ENCODE results near the gene CMTM4.

CMTM4 gene

GRCh38 chr16:66604376-66605176 is 92.0 kb downstream of the CMTM4 start, which contains the start of gene CMTM3:
CMTM3 (plus strand) TSS chr16:66604704; CDS start chr16:66604806, 102 bp downstream.
- Histone ChIP-seq H3K4me1 (ENCODE audit: low read depth, poor library complexity, severe bottlenecking) (peaks cover 23% of the 10 kb centered on the region), H3K36me3 (ENCODE audit: insufficient read depth) (no peaks in the 10 kb centered on the region), H3K27ac (0 out of 2 replicates have a peak within 1 kb of the TSS, but pooled peaks have one; percentile 8), H3K4me2 (peak within 1 kb of the TSS; percentile 71), H4K20me1 (ENCODE audit: insufficient read depth) (no peaks in the 10 kb centered on the region), H2AFZ (ENCODE audit: low read depth) (peak within 1 kb of the TSS; percentile 72), H3K4me3 (IDR thresholded peaks at IDR 0.05; ENCODE audit: insufficient read depth, low read depth, low read length) (no peak within 1 kb of the TSS), H3K9ac (peak within 1 kb of the TSS; percentile 52; the same call in 1 of the 2 replicates), H3K79me2 (ENCODE audit: insufficient read depth, low read depth) (no peaks in the 10 kb centered on the region), H3K27me3 (ENCODE audit: insufficient read depth, low read depth) (no peaks in the 10 kb centered on the region; the same call in 1 of the 2 replicates)
- TF ChIP-seq CTCF (conservative IDR thresholded peaks at IDR 0.05; ENCODE audit: low read depth, low read length) = peak; percentile 51

- peaks cover 20% of the 10 kb centered on the region for H3K4me1 ChIP-seq (ENCODE audit: low read depth, poor library complexity, severe bottlenecking)
- no peaks in the 10 kb centered on the region for H3K79me2 ChIP-seq (ENCODE audit: insufficient read depth, low read depth)
- no peaks in the 10 kb centered on the region; the same call in 1 of the 2 replicates for H3K27me3 ChIP-seq (ENCODE audit: insufficient read depth, low read depth)
- 0 out of 2 replicates have a peak overlapping the region, but pooled peaks have one; percentile 8 for H3K27ac ChIP-seq
- no peaks in the 10 kb centered on the region for H4K20me1 ChIP-seq (ENCODE audit: insufficient read depth)
- H3K36me3 ChIP-seq (ENCODE audit: insufficient read depth) = no peaks in the 10 kb centered on the region
- TF ChIP-seq CTCF (conservative IDR thresholded peaks at IDR 0.05; ENCODE audit: low read depth, low read length) = no peak
- peak overlapping the region; percentile 52; the same call in 1 of the 2 replicates for H3K9ac ChIP-seq
- peak overlapping the region; percentile 72 for H2AFZ ChIP-seq (ENCODE audit: low read depth)
- peak overlapping the region; percentile 71 for H3K4me2 ChIP-seq
- H3K4me3 ChIP-seq (IDR thresholded peaks at IDR 0.05; ENCODE audit: insufficient read depth, low read depth, low read length) = no peak overlapping the region
Measured at GRCh38 chr16:66603537-66604375, 92.8 kb downstream of the CMTM4 start.

GRCh38 chr16:66601471-66601870 is 95.1 kb downstream of the CMTM4 start:
- H3K9ac ChIP-seq = no peak overlapping the region
- no peak for TF ChIP-seq CTCF (conservative IDR thresholded peaks at IDR 0.05; ENCODE audit: low read depth, low read length)
- H3K4me3 ChIP-seq (IDR thresholded peaks at IDR 0.05; ENCODE audit: insufficient read depth, low read depth, low read length) = no peak overlapping the region
- no peak overlapping the region for H3K27ac ChIP-seq
- no peak overlapping the region for H2AFZ ChIP-seq (ENCODE audit: low read depth)
- H3K79me2 ChIP-seq (ENCODE audit: insufficient read depth, low read depth) = no peaks in the 10 kb centered on the region
- H3K4me1 ChIP-seq (ENCODE audit: low read depth, poor library complexity, severe bottlenecking) = peaks cover 11% of the 10 kb centered on the region
- H4K20me1 ChIP-seq (ENCODE audit: insufficient read depth) = no peaks in the 10 kb centered on the region
- H3K4me2 ChIP-seq = no peak overlapping the region
- H3K27me3 ChIP-seq (ENCODE audit: insufficient read depth, low read depth) = no peaks in the 10 kb centered on the region; the same call in 1 of the 2 replicates
- H3K36me3 ChIP-seq (ENCODE audit: insufficient read depth) = no peaks in the 10 kb centered on the region

- TF ChIP-seq CTCF (conservative IDR thresholded peaks at IDR 0.05; ENCODE audit: low read depth, low read length) = no peak
- Histone ChIP-seq H3K27me3 (ENCODE audit: insufficient read depth, low read depth) (no peaks in the 10 kb centered on the region; the same call in 1 of the 2 replicates), H3K36me3 (ENCODE audit: insufficient read depth) (no peaks in the 10 kb centered on the region), H3K4me3 (IDR thresholded peaks at IDR 0.05; ENCODE audit: insufficient read depth, low read depth, low read length) (no peak overlapping the region), H3K27ac (no peak overlapping the region), H3K4me2 (no peak overlapping the region), H4K20me1 (ENCODE audit: insufficient read depth) (no peaks in the 10 kb centered on the region), H3K79me2 (ENCODE audit: insufficient read depth, low read depth) (no peaks in the 10 kb centered on the region), H3K9ac (no peak overlapping the region), H3K4me1 (ENCODE audit: low read depth, poor library complexity, severe bottlenecking) (peaks cover 11% of the 10 kb centered on the region), H2AFZ (ENCODE audit: low read depth) (no peak overlapping the region)
Measured at GRCh38 chr16:66600477-66600876, 96.1 kb downstream of the CMTM4 start.
